Activated naive CD8-positive, alpha-beta T cell treated with anti-CD3 and anti-CD28 coated beads, Interleukin-2, amount 50 U/mL, for 24 hours (primary cell): Measurements from ENCODE around the gene TEDC2.

ENCODE experiments used
- ATAC-seq: fragments of 150-1000 bp; cut with Tn5 transposase; one replicate; pipeline ENCODE4 v1.10.0; 2021
- DNase-seq: peaks from one replicate; pipeline ENCODE4 v3.0.0; 2021
- H3K27ac Mint-ChIP-seq: one replicate; pipeline ENCODE4 v1.8.0; 2021; ENCODE audit warnings: mild to moderate bottlenecking, mixed read lengths
- H3K27me3 Mint-ChIP-seq: one replicate; pipeline ENCODE4 v1.8.0; 2021; ENCODE audit warnings: mixed read lengths
- H3K36me3 Mint-ChIP-seq: one replicate; pipeline ENCODE4 v1.8.0; 2021; ENCODE audit warnings: low read depth, mixed read lengths
- H3K4me1 Mint-ChIP-seq: one replicate; pipeline ENCODE4 v1.8.0; 2021; ENCODE audit warnings: mixed read lengths
- H3K4me3 Mint-ChIP-seq: one replicate; pipeline ENCODE4 v1.8.0; 2021; ENCODE audit warnings: mild to moderate bottlenecking, moderate library complexity, mixed read lengths
- H3K9me3 Mint-ChIP-seq: one replicate; pipeline ENCODE4 v1.8.0; 2021; ENCODE audit warnings: mixed read lengths

Gene TEDC2

GRCh38 chr16:2512735-2513404 is 53.0 kb downstream of the TEDC2 start:
- Mint-ChIP-seq H3K27me3 (no peaks in the 10 kb centered on the region), H3K4me1 (peaks cover 55% of the 10 kb centered on the region), H3K27ac (peak overlapping the region; percentile 87), H3K9me3 (no peaks in the 10 kb centered on the region), H3K36me3 (peaks cover 11% of the 10 kb centered on the region), H3K4me3 (peak overlapping the region; percentile 82)
- ATAC-seq (no peak), DNase-seq (no peak)

- DNase-seq (peak; percentile 91), ATAC-seq (peak; percentile 76)
- H3K27me3 Mint-ChIP-seq = no peaks in the 10 kb centered on the region
- peaks cover 56% of the 10 kb centered on the region for H3K4me1 Mint-ChIP-seq
- peak within 1 kb of the TSS; percentile 91 for H3K27ac Mint-ChIP-seq
- no peaks in the 10 kb centered on the region for H3K9me3 Mint-ChIP-seq
- H3K36me3 Mint-ChIP-seq = peaks cover 11% of the 10 kb centered on the region
- H3K4me3 Mint-ChIP-seq = peak within 1 kb of the TSS; percentile 90
These were observed 53.8 kb downstream of the TEDC2 start, which contains the start of gene ATP6V0C for GRCh38 chr16:2513405-2514332. ATP6V0C (plus strand) TSS chr16:2513952; CDS start chr16:2514104, 152 bp downstream.
